CD4-positive, alpha-beta T cell treated with Interleukin-15 for 1 hour (primary cell): Measurements from ENCODE around the gene TNPO3.
"Not testable (repeated sequence)": the region's sequence is repeated elsewhere in the genome, so short reads cannot be mapped to it uniquely, and the experiment has no call there.

ENCODE experiments used
- DNase-seq: peaks from one replicate; pipeline ENCODE4 v3.0.0-alpha.2; 2020

The TNPO3 gene

GRCh38 chr7:129067943-129068548 lies 13.1 kb upstream of the TNPO3 start:
- no peak for DNase-seq

GRCh38 chr7:129067132-129067561 lies 12.2 kb upstream of the TNPO3 start:
- not testable (repeated sequence) for DNase-seq

GRCh38 chr7:129066290-129067131 lies 11.6 kb upstream of the TNPO3 start:
- no peak for DNase-seq

- DNase-seq, result no peak
Measured at GRCh38 chr7:129055861-129056464, 1.1 kb upstream of the TNPO3 start.

- DNase-seq, result no peak
Measured at GRCh38 chr7:129055294-129055816, 444 bp upstream of the TNPO3 start.

GRCh38 chr7:129053938-129054437 lies 923 bp downstream of the TNPO3 start:
- no peak for DNase-seq

GRCh38 chr7:129052441-129052840 lies 2.5 kb downstream of the TNPO3 start:
- DNase-seq, result no peak

- not testable (repeated sequence) for DNase-seq
Measured at GRCh38 chr7:129051459-129051858, 3.5 kb downstream of the TNPO3 start.

GRCh38 chr7:129047761-129048160 lies 7.2 kb downstream of the TNPO3 start:
- no peak for DNase-seq

- no peak for DNase-seq
Measured at GRCh38 chr7:129045682-129046081, 9.2 kb downstream of the TNPO3 start.

- no peak for DNase-seq
Measured at GRCh38 chr7:129043012-129043411, 11.9 kb downstream of the TNPO3 start.

GRCh38 chr7:129041142-129042085 lies 13.5 kb downstream of the TNPO3 start:
- DNase-seq, result no peak

- not testable (repeated sequence) for DNase-seq
Measured at GRCh38 chr7:129038468-129038867, 16.4 kb downstream of the TNPO3 start.

- DNase-seq, result no peak
Measured at GRCh38 chr7:129037585-129037984, 17.3 kb downstream of the TNPO3 start.

- no peak for DNase-seq
Measured at GRCh38 chr7:129032017-129032416, 22.9 kb downstream of the TNPO3 start.

- DNase-seq, result no peak
Measured at GRCh38 chr7:129030440-129030839, 24.5 kb downstream of the TNPO3 start.

- DNase-seq, result no peak
Measured at GRCh38 chr7:129024125-129024524, 30.8 kb downstream of the TNPO3 start.

GRCh38 chr7:129021656-129022055 lies 33.3 kb downstream of the TNPO3 start:
- DNase-seq, result no peak

GRCh38 chr7:129017933-129018538 lies 36.9 kb downstream of the TNPO3 start:
- DNase-seq, result no peak

- no peak for DNase-seq
Measured at GRCh38 chr7:129017264-129017663, 37.6 kb downstream of the TNPO3 start.

GRCh38 chr7:129014501-129015101 lies 40.3 kb downstream of the TNPO3 start:
- DNase-seq, result no peak
